ENCODE measurements around the gene TMED1.

DNA sequence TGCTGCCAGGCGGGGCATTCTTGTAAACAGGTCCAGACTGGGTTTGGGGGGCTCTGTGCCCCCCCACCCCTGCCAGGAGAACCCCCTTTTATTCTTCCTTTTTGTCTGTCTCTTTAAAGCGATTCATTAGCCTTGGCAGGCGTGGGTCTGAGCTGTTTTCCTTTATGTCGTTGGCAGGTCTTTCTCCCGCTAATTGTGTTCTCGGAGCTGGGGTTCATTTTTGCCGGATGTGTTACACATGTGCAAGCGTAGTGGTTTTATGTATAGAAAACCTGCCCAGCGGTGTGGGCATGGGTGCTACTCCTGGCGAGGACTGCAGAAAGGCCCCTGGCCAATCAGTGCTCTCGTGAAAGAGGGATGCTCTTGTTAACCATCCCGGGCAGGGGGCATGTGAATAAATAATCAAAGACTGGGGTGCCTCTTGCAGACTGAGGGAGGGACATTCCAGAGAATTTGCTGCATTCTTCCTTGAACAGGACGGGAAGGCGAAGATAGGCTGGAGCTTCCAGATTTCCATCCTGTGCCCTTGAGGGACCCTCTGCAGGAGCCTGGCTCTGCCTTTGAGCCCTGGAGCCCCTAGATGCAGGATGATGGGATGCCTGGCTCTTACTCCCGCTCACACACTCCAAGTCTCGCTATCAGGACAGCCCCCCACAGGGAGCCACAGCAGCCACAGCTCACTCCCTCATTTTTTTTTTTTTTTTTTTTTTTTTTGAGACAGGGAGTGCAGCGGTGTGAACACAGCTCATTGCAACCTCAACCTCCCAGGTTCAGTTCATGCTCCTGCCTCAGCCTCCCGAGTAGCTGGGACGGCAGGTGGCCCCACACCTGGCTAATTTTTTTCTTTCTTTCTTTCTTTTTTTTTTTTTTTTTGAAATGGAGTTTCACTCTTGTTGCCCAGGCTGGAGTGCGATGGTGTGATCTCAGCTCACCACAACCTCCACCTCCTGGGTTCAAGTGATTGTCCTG, 49.5 kb upstream of the TMED1 start:
- TF ChIP-seq PHF8 (conservative IDR thresholded peaks at IDR 0.05; ENCODE audit: low read depth, low read length) (no peak), RXRA (IDR thresholded peaks at IDR 0.05; ENCODE audit: insufficient read depth, low read depth, low read length) (no peak), POLR2A (IDR thresholded peaks at IDR 0.05; ENCODE audit: control extremely low read depth in 1 of 2, low read depth in 2 of 2, low read length in 2 of 2) (no peak)
- TF ChIP-seq, protein P1, sequence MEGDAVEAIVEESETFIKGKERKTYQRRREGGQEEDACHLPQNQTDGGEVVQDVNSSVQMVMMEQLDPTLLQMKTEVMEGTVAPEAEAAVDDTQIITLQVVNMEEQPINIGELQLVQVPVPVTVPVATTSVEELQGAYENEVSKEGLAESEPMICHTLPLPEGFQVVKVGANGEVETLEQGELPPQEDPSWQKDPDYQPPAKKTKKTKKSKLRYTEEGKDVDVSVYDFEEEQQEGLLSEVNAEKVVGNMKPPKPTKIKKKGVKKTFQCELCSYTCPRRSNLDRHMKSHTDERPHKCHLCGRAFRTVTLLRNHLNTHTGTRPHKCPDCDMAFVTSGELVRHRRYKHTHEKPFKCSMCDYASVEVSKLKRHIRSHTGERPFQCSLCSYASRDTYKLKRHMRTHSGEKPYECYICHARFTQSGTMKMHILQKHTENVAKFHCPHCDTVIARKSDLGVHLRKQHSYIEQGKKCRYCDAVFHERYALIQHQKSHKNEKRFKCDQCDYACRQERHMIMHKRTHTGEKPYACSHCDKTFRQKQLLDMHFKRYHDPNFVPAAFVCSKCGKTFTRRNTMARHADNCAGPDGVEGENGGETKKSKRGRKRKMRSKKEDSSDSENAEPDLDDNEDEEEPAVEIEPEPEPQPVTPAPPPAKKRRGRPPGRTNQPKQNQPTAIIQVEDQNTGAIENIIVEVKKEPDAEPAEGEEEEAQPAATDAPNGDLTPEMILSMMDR (IDR thresholded peaks at IDR 0.05; ENCODE audit: control extremely low read depth in 1 of 3, insufficient read depth in 1 of 3, low read depth in 1 of 3, low read length in 3 of 3): no peak
- TF ChIP-seq, protein P2, sequence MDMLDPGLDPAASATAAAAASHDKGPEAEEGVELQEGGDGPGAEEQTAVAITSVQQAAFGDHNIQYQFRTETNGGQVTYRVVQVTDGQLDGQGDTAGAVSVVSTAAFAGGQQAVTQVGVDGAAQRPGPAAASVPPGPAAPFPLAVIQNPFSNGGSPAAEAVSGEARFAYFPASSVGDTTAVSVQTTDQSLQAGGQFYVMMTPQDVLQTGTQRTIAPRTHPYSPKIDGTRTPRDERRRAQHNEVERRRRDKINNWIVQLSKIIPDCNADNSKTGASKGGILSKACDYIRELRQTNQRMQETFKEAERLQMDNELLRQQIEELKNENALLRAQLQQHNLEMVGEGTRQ (IDR thresholded peaks at IDR 0.05; ENCODE audit: low read length): no peak
